Type B pancreatic cell (in vitro differentiated cells): ENCODE measurements around the gene LPO. TPM values are rescaled to one million over a fixed set of nuclear protein-coding genes. Genes with fewer than 3 reads are reported as not detected.

Experiments
- DNase-seq: peaks from one replicate; pipeline ENCODE4 v3.0.0; 2021; ENCODE audit warnings: mixed read lengths; ENCODE audit not compliant: unreplicated experiment; ENCODE audit errors: extremely low spot score
- H3K27ac Mint-ChIP-seq: 2 replicates; pipeline ENCODE4 v1.8.0; 2021; ENCODE audit warnings: mild to moderate bottlenecking, mixed read lengths
- H3K27me3 Mint-ChIP-seq: 2 replicates; pipeline ENCODE4 v1.8.0; 2021; ENCODE audit warnings: mixed read lengths
- H3K36me3 Mint-ChIP-seq: 2 replicates; pipeline ENCODE4 v1.8.0; 2021; ENCODE audit warnings: mixed read lengths
- H3K4me1 Mint-ChIP-seq: one replicate; pipeline ENCODE4 v1.8.0; 2021; ENCODE audit warnings: mixed read lengths; ENCODE audit not compliant: unreplicated experiment
- H3K4me3 Mint-ChIP-seq: 2 replicates; pipeline ENCODE4 v1.8.0; 2021; ENCODE audit warnings: mild to moderate bottlenecking, mixed read lengths
- H3K9me3 Mint-ChIP-seq: 2 replicates; pipeline ENCODE4 v1.8.0; 2021; ENCODE audit warnings: mixed read lengths
- CTCF ChIP-seq: fragments of 200-600 bp; sonication (generic); conservative IDR thresholded peaks from 2 replicates; pipeline ENCODE4 v1.5.0; 2021; ENCODE audit warnings: antibody characterized with exemption, mild to moderate bottlenecking
- total RNA-seq: library from RNA; stranded (reverse); gene quantifications from 2 replicates; pipeline ENCODE4 v1.2.1, GENCODE V29; 2021; ENCODE audit warnings: low replicate concordance

The LPO gene
- total RNA-seq, 1 donor from 2014 or later: not detected

GRCh38 chr17:58310511-58311428 lies 72.4 kb downstream of the LPO start:
- H3K27ac Mint-ChIP-seq: no peak overlapping the region
- no peak overlapping the region for H3K4me3 Mint-ChIP-seq
- no peaks in the 10 kb centered on the region for H3K4me1 Mint-ChIP-seq
- no peaks in the 10 kb centered on the region for H3K36me3 Mint-ChIP-seq
- H3K27me3 Mint-ChIP-seq: peaks cover 3% of the 10 kb centered on the region
- no peaks in the 10 kb centered on the region for H3K9me3 Mint-ChIP-seq
- no peak for TF ChIP-seq CTCF
- DNase-seq: peak; percentile 65

- Mint-ChIP-seq H3K4me3 (no peak overlapping the region), H3K36me3 (no peaks in the 10 kb centered on the region), H3K9me3 (no peaks in the 10 kb centered on the region), H3K4me1 (no peaks in the 10 kb centered on the region), H3K27ac (no peak overlapping the region), H3K27me3 (peaks cover 3% of the 10 kb centered on the region)
- TF ChIP-seq CTCF: no peak
- no peak for DNase-seq
These were observed 73.1 kb downstream of the LPO start for GRCh38 chr17:58311429-58311894.

- DNase-seq: no peak
- no peak overlapping the region for H3K4me3 Mint-ChIP-seq
- peaks cover 3% of the 10 kb centered on the region for H3K27me3 Mint-ChIP-seq
- H3K36me3 Mint-ChIP-seq: no peaks in the 10 kb centered on the region
- H3K4me1 Mint-ChIP-seq: no peaks in the 10 kb centered on the region
- TF ChIP-seq CTCF: no peak
- H3K9me3 Mint-ChIP-seq: no peaks in the 10 kb centered on the region
- no peak overlapping the region for H3K27ac Mint-ChIP-seq
These were observed 73.7 kb downstream of the LPO start for GRCh38 chr17:58312021-58312630.

GRCh38 chr17:58312829-58313228 lies 74.4 kb downstream of the LPO start:
- H3K27me3 Mint-ChIP-seq: peaks cover 3% of the 10 kb centered on the region
- no peak for TF ChIP-seq CTCF
- no peak overlapping the region for H3K27ac Mint-ChIP-seq
- H3K9me3 Mint-ChIP-seq: no peaks in the 10 kb centered on the region
- DNase-seq: no peak
- H3K36me3 Mint-ChIP-seq: no peaks in the 10 kb centered on the region
- H3K4me3 Mint-ChIP-seq: no peak overlapping the region
- peaks cover 5% of the 10 kb centered on the region for H3K4me1 Mint-ChIP-seq

GRCh38 chr17:58313815-58314705 lies 75.7 kb downstream of the LPO start:
- no peaks in the 10 kb centered on the region for H3K36me3 Mint-ChIP-seq
- H3K4me3 Mint-ChIP-seq: no peak overlapping the region
- H3K27me3 Mint-ChIP-seq: peaks cover 3% of the 10 kb centered on the region
- no peak for TF ChIP-seq CTCF
- no peak for DNase-seq
- no peaks in the 10 kb centered on the region for H3K9me3 Mint-ChIP-seq
- peaks cover 5% of the 10 kb centered on the region for H3K4me1 Mint-ChIP-seq
- H3K27ac Mint-ChIP-seq: no peak overlapping the region
